HepG2 (cell line): ENCODE measurements around the gene LRRTM2. TPM values are rescaled to one million over a fixed set of nuclear protein-coding genes. Genes with fewer than 3 reads are reported as not detected.

Experiments
- ATAC-seq: fragments of 200-7000 bp; cut with Tn5 transposase; 3 replicates; pipeline ENCODE4 v1.9.1; 2020; ENCODE audit warnings: mild to moderate bottlenecking, moderate library complexity
- BruUV-seq: library from RNA; stranded (reverse); fragments of 400-500 nt; replicated peaks from 2 replicates; lab custom pipeline; 2021; lab: Mats Ljungman, UMichigan
- CTCF ChIA-PET: fragments of 300-600 bp; formaldehyde crosslinking; extraction: SDS; loops from one replicate; lab custom pipeline; 2021; ENCODE audit warnings: low total read pairs, inconsistent platforms, low intra/inter-chr PET ratio; lab: Yijun Ruan, JAX
- POLR2A ChIA-PET: fragments of 350-600 bp; sonication (Branson Sonifier 250); formaldehyde crosslinking; loops from one replicate; lab custom pipeline; 2020; ENCODE audit warnings: antibody characterized with exemption, inconsistent platforms; lab: Yijun Ruan, JAX
- DNase-seq: peaks from one replicate; pipeline ENCODE4 v3.0.0-alpha.2; 2015; ENCODE audit warnings: low spot score
- FAIRE-seq: peaks from 3 replicates; lab custom pipeline; 2011; peaks lifted over from hg19 to GRCh38; lab: Jason Lieb, UNC
- H2AFZ ChIP-seq: one replicate; pipeline ENCODE4 v1.6.1; 2011; ENCODE audit warnings: low read length, inconsistent platforms
- H3K27ac ChIP-seq: fragments of 300-600 bp; 3 replicates; pipeline ENCODE4 v1.8.0; 2011; ENCODE audit warnings: mixed run types, mild to moderate bottlenecking, mixed read lengths, low read length, inconsistent platforms; ENCODE audit not compliant: insufficient read depth; ENCODE audit errors: extremely low read length
- H3K27me3 ChIP-seq, 2 experiments: fragments of 200-600 bp in 1 of 2; 2 replicates in 1 of 2; 3 replicates in 1 of 2; pipeline versions ENCODE4 v1.6.0 to v1.8.0; 2011; ENCODE audit warnings: low read length in 2 of 2, mild to moderate bottlenecking in 2 of 2, moderate library complexity in 2 of 2, inconsistent platforms in 1 of 2; ENCODE audit not compliant: insufficient read depth in 2 of 2, control insufficient read depth in 1 of 2
- H3K36me3 ChIP-seq, 2 experiments: fragments of 200-600 bp in 1 of 2; replicated peaks in 1 of 2; 2 replicates in 1 of 2; 3 replicates in 1 of 2; pipeline versions ENCODE4 v1.5.1 to v1.8.0; 2011; ENCODE audit warnings: low read length in 2 of 2, inconsistent platforms in 1 of 2; ENCODE audit not compliant: insufficient read depth in 2 of 2, control insufficient read depth in 1 of 2
- H3K4me1 ChIP-seq: 2 replicates; pipeline ENCODE4 v1.5.1; 2012; ENCODE audit warnings: low read length, inconsistent platforms; ENCODE audit not compliant: insufficient read depth
- H3K4me2 ChIP-seq: 2 replicates; pipeline ENCODE4 v1.6.0; 2011; ENCODE audit warnings: low read depth, low read length, inconsistent platforms
- H3K4me3 ChIP-seq, 3 experiments: fragments of 200-600 bp in 1 of 3; sonication (generic), shearing (Covaris generic) in 1 of 3; replicated peaks in 1 of 3; 2 replicates each; pipeline ENCODE4 v1.5.1; 2011 to 2016; ENCODE audit warnings: low read length in 3 of 3, inconsistent platforms in 2 of 3, low read depth in 2 of 3, mild to moderate bottlenecking in 2 of 3, control low read depth in 1 of 3, mixed read lengths in 1 of 3; ENCODE audit not compliant: insufficient read depth in 1 of 3
- H3K79me2 ChIP-seq: one replicate; pipeline ENCODE4 v1.6.1; 2011; ENCODE audit warnings: low read length, inconsistent platforms; ENCODE audit not compliant: insufficient read depth
- H3K9ac ChIP-seq: 2 replicates; pipeline ENCODE4 v1.6.0; 2011; ENCODE audit warnings: mild to moderate bottlenecking, low read depth, low read length, inconsistent platforms; ENCODE audit not compliant: insufficient read depth
- H3K9me3 ChIP-seq: 2 replicates; pipeline ENCODE4 v1.5.1; 2012; ENCODE audit warnings: mild to moderate bottlenecking, low read length
- H4K20me1 ChIP-seq: 2 replicates; pipeline ENCODE4 v1.6.0; 2011; ENCODE audit warnings: inconsistent platforms, mild to moderate bottlenecking, low read length, moderate library complexity; ENCODE audit not compliant: insufficient read depth
- GTF3A ChIP-seq: sonication (generic); formaldehyde crosslinking; conservative IDR thresholded peaks from 2 replicates; pipeline ENCODE4 v1.4.0; 2020; ENCODE audit warnings: mild to moderate bottlenecking, missing genetic modification reagents
- HES4 ChIP-seq: sonication (generic); formaldehyde crosslinking; IDR thresholded peaks from 2 replicates; pipeline ENCODE4 v1.9.0; 2021; ENCODE audit warnings: mild to moderate bottlenecking, missing genetic modification reagents, borderline replicate concordance
- JUND ChIP-seq: sonication (generic); formaldehyde crosslinking; IDR thresholded peaks from 2 replicates; pipeline ENCODE4 v1.8.0; 2022; ENCODE audit warnings: mild to moderate bottlenecking, missing genetic modification reagents
- KAT7 ChIP-seq: IDR thresholded peaks from 2 replicates; pipeline ENCODE4 v1.6.1; 2018; ENCODE audit warnings: borderline replicate concordance, missing compliant biosample characterization
- ZEB1 ChIP-seq: IDR thresholded peaks from 2 replicates; pipeline ENCODE4 v1.6.1; 2012; ENCODE audit warnings: mild to moderate bottlenecking, low read depth, inconsistent platforms; ENCODE audit not compliant: insufficient replicate concordance
- ZMYM3 ChIP-seq: sonication (generic); formaldehyde crosslinking; IDR thresholded peaks from 2 replicates; pipeline ENCODE4 v1.5.1; 2020; ENCODE audit warnings: mild to moderate bottlenecking, missing genetic modification reagents
- ZNF224 ChIP-seq: sonication (generic); formaldehyde crosslinking; IDR thresholded peaks from 2 replicates; pipeline ENCODE4 v1.5.0; 2020; ENCODE audit warnings: mild to moderate bottlenecking, missing genetic modification reagents
- ZNF326 ChIP-seq: sonication (generic); formaldehyde crosslinking; IDR thresholded peaks from 2 replicates; pipeline ENCODE4 v1.4.0; 2020; ENCODE audit warnings: missing genetic modification reagents, borderline replicate concordance
- ZNF343 ChIP-seq: sonication (generic); formaldehyde crosslinking; IDR thresholded peaks from 2 replicates; pipeline ENCODE4 v1.4.0; 2020; ENCODE audit warnings: mild to moderate bottlenecking, missing genetic modification reagents
- ZNF383 ChIP-seq: sonication (generic); formaldehyde crosslinking; IDR thresholded peaks from 2 replicates; pipeline ENCODE4 v1.4.0; 2020; ENCODE audit warnings: missing genetic modification reagents, mild to moderate bottlenecking, borderline replicate concordance
- ZNF468 ChIP-seq: sonication (generic); formaldehyde crosslinking; IDR thresholded peaks from 2 replicates; pipeline ENCODE4 v1.8.0; 2022; ENCODE audit warnings: mild to moderate bottlenecking, moderate library complexity, missing genetic modification reagents
- ZNF672 ChIP-seq: sonication (generic); formaldehyde crosslinking; IDR thresholded peaks from 2 replicates; pipeline ENCODE4 v1.8.1; 2022; ENCODE audit warnings: missing genetic modification reagents
- ZNF713 ChIP-seq: sonication (generic); formaldehyde crosslinking; IDR thresholded peaks from 2 replicates; pipeline ENCODE4 v1.4.0; 2020; ENCODE audit warnings: mild to moderate bottlenecking, missing genetic modification reagents
- ZNF839 ChIP-seq: sonication (generic); formaldehyde crosslinking; IDR thresholded peaks from 2 replicates; pipeline ENCODE4 v1.4.0; 2020; ENCODE audit warnings: missing genetic modification reagents, mild to moderate bottlenecking, borderline replicate concordance
- ZSCAN9 ChIP-seq: IDR thresholded peaks from 2 replicates; pipeline ENCODE4 v1.6.1; 2016; ENCODE audit warnings: borderline replicate concordance
- WGBS: methylation state at CpG from one replicate; pipeline ENCODE4 v1.1.6; 2017; ENCODE audit warnings: low lambda C conversion rate; 5-methylcytosine and 5-hydroxymethylcytosine counted together
- in situ Hi-C: cut with HindIII; loops from 2 replicates; pipeline ENCODE4 v1.10.0; 2017; ENCODE audit warnings: low pct_unique_long_range_greater_than_20kb; ENCODE audit not compliant: extremely low pct_ligation_motif_present
- intact Hi-C: fragments of 100-400 bp; cut with micrococcal nuclease; formaldehyde crosslinking; loops from one replicate; pipeline ENCODE4 v1.10.0; 2022; ENCODE audit not compliant: unreplicated experiment
- polyA plus RNA-seq, 8 experiments: library from polyadenylated mRNA; depleted of rRNA in 3 of 8; stranded (reverse) in 7 of 8; unstranded in 1 of 8; fragments of >200 nt; fragmentation: Illumina TruSeq in 4 of 8; extraction: Trizol in 4 of 8; gene quantifications; 2 replicates each; pipeline versions ENCODE4 v1.2.1 to v1.2.3, GENCODE V29; 2011 to 2016; ENCODE audit warnings: low read depth in 4 of 8, missing spikeins in 1 of 8, mixed read lengths in 1 of 8; ENCODE audit not compliant: insufficient read depth in 1 of 8
- total RNA-seq, 5 experiments: library from RNA; depleted of rRNA; stranded (reverse); fragments of >200 nt; fragmentation: Illumina TruSeq; extraction: Trizol; gene quantifications; 2 replicates each; pipeline ENCODE4 v1.2.3, GENCODE V29; 2016; ENCODE audit warnings: low read depth in 1 of 5
- TF ChIP-seq, protein P1 (sequence below): sonication (generic); formaldehyde crosslinking; IDR thresholded peaks from 2 replicates; pipeline ENCODE4 v1.8.1; 2023; ENCODE audit warnings: mild to moderate bottlenecking, missing genetic modification reagents
- TF ChIP-seq, protein P2 (sequence below): sonication (generic); formaldehyde crosslinking; IDR thresholded peaks from 2 replicates; pipeline ENCODE4 v1.9.0; 2021; ENCODE audit warnings: missing genetic modification reagents, borderline replicate concordance

LRRTM2 gene
- total and polyA plus RNA-seq, 2 of the 13 experiments (the other 11 are each of a cell fraction or from before 2014, with no cell fraction given), result not detected

DNA sequence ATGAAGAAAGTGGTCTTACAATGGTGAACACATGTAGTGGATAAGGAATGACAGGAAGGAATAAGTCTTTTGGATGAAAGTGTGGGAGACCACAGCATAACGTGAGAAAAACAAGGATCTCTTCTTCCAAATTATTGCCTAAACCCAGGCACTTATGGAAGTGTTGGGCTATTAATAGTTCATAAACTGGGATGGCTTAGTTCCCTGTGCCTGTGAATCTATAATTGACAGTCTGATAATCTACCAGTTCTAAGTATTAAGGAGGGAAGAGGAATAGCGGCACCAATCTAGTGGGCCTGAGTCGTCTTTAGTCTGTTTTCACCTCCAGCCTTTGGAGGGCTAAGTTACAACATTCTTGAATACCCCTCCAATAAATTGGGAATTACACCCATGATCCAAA lies 39.2 kb upstream of the LRRTM2 start:
- FAIRE-seq (no peak), ATAC-seq (no peak), DNase-seq (no peak)
- intact Hi-C loops (no loop called here), in situ Hi-C loops (no loop called here)
- Histone ChIP-seq H3K27ac (no peak overlapping the region), H3K9ac (no peak overlapping the region), H3K27me3 (no peaks in the 10 kb centered on the region; a peak in 1 of 5 replicates), H3K36me3 (peaks cover 7 to 46% of the 10 kb centered on the region in 2 experiments), H3K9me3 (no peaks in the 10 kb centered on the region), H3K4me3 (no peak overlapping the region), H2AFZ (no peak overlapping the region), H3K4me2 (no peak overlapping the region), H4K20me1 (no peaks in the 10 kb centered on the region), H3K79me2 (no peaks in the 10 kb centered on the region), H3K4me1 (no peaks in the 10 kb centered on the region)
- POLR2A ChIA-PET, result no interaction called here
- 99% methylated on average over 3 of the region's 3 CpGs for whole genome bisulfite sequencing
- CTCF ChIA-PET, result no interaction called here
- no peak for TF ChIP-seq JUND (CRISPR knock-in tag)
- no peak for TF ChIP-seq KAT7
- no peak for TF ChIP-seq ZSCAN9 (CRISPR knock-in tag)
- TF ChIP-seq GTF3A (CRISPR knock-in tag), result no peak
- no peak for TF ChIP-seq ZNF326 (CRISPR knock-in tag)
- no peak for TF ChIP-seq ZNF343
- TF ChIP-seq ZNF713 (CRISPR knock-in tag), result no peak
- no peak for TF ChIP-seq ZNF383 (CRISPR knock-in tag)
- TF ChIP-seq, protein P1, sequence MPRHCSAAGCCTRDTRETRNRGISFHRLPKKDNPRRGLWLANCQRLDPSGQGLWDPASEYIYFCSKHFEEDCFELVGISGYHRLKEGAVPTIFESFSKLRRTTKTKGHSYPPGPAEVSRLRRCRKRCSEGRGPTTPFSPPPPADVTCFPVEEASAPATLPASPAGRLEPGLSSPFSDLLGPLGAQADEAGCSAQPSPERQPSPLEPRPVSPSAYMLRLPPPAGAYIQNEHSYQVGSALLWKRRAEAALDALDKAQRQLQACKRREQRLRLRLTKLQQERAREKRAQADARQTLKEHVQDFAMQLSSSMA (CRISPR knock-in tag), result no peak
- TF ChIP-seq ZNF224 (CRISPR knock-in tag), result no peak
- TF ChIP-seq ZNF672, result no peak
- TF ChIP-seq ZNF468, result no peak
- TF ChIP-seq ZEB1, result no peak
- TF ChIP-seq, protein P2, sequence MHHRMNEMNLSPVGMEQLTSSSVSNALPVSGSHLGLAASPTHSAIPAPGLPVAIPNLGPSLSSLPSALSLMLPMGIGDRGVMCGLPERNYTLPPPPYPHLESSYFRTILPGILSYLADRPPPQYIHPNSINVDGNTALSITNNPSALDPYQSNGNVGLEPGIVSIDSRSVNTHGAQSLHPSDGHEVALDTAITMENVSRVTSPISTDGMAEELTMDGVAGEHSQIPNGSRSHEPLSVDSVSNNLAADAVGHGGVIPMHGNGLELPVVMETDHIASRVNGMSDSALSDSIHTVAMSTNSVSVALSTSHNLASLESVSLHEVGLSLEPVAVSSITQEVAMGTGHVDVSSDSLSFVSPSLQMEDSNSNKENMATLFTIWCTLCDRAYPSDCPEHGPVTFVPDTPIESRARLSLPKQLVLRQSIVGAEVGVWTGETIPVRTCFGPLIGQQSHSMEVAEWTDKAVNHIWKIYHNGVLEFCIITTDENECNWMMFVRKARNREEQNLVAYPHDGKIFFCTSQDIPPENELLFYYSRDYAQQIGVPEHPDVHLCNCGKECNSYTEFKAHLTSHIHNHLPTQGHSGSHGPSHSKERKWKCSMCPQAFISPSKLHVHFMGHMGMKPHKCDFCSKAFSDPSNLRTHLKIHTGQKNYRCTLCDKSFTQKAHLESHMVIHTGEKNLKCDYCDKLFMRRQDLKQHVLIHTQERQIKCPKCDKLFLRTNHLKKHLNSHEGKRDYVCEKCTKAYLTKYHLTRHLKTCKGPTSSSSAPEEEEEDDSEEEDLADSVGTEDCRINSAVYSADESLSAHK (CRISPR knock-in tag), result no peak
- TF ChIP-seq ZMYM3 (CRISPR knock-in tag), result no peak
- no peak for TF ChIP-seq HES4 (CRISPR knock-in tag)
- no peak for TF ChIP-seq ZNF839 (CRISPR knock-in tag)
- no TSS peak for BruUV-seq
